ENCODE measurements around the gene DEFB121.

DEFB121 gene

GRCh38 chr20:31355981-31356380 lies 50.0 kb downstream of the DEFB121 start:
- no peak for DNase-seq
